NCI-H1694 treated with DMSO at 0.1 percent for 48 hours (cell line): ENCODE data around the gene AKIRIN2.
"Not testable (repeated sequence)": the region's sequence is repeated elsewhere in the genome, so short reads cannot be mapped to it uniquely, and the experiment has no call there.

Experiments
- DNase-seq: peaks from one replicate; lab custom pipeline; 2025; lab: John Stamatoyannopoulos, UW

Gene AKIRIN2

GRCh38 chr6:87687893-87688292 lies 14.1 kb downstream of the AKIRIN2 start:
- not testable (repeated sequence) for DNase-seq

GRCh38 chr6:87687296-87687695 lies 14.7 kb downstream of the AKIRIN2 start:
- DNase-seq, result no peak

DNA sequence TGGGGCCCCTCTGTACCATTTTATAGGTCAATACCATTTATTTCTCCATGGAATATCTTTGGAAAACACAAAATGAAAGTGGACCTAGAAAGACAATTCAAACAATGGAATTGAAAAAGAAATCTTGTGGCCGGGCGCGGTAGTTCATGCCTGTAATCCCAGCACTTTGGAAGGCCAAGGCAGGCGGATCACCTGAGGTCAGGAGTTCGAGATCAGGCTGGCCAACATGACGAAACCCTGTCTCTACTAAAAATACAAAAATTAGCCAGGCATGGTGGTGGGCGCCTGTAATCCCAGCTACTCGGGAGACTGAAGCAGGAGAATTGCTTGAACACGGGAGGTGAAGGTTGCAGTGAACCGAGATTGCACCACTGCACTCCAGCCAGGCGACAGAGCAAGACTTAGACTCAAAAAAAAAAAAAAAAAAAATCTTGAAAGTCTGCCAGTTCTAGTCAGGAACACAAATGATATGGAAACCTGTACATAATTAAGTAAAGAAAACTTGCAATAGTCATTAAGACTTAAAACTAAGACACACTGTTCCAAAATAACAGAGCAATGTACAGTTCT lies 15.3 kb downstream of the AKIRIN2 start:
- not testable (repeated sequence) for DNase-seq

GRCh38 chr6:87684895-87685654 lies 17.0 kb downstream of the AKIRIN2 start:
- DNase-seq, result no peak

GRCh38 chr6:87683890-87684289 lies 18.1 kb downstream of the AKIRIN2 start:
- no peak for DNase-seq

GRCh38 chr6:87682310-87682709 lies 19.7 kb downstream of the AKIRIN2 start:
- DNase-seq, result no peak

- no peak for DNase-seq
Observed at GRCh38 chr6:87675004-87675681, 26.9 kb downstream of the AKIRIN2 start.

DNA sequence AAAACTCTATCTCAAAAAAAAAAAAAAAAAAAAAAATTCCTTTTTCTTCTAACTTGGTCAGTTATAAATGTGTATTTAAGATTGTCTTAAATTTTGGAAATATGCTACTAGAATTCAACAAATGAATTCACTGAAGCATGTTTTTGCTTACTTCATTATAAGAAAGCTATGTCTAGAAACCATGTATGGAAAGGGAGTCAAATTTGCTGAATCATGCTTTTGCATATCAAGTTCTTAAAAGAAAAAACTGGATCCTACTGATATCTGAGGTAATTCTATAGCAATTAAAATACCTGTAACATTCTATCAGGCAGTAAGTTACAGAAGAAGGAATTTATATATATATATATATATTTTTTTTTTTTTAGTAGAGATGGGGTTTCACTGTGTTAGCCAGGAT lies 27.7 kb downstream of the AKIRIN2 start:
- no peak for DNase-seq

GRCh38 chr6:87673237-87673636 lies 28.8 kb downstream of the AKIRIN2 start:
- no peak for DNase-seq

DNA sequence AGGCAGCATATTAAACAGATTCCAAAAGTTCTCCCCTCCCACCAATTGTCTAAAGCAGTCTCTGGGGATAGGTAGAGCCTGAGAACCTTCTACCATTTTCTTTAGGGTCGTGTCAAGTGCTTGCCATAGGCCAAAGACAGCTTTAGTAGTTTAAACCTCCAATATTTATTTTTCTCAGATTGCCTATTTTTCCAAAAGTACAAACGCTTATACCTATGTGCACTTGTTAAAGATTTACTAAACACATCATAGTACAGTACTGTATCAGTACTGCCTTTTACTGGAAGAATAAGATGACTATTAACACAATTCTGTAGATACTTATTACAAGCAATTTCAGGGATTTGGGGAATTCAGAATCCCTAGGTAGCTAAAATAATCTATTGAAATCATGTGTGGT lies 29.4 kb downstream of the AKIRIN2 start:
- no peak for DNase-seq

DNA sequence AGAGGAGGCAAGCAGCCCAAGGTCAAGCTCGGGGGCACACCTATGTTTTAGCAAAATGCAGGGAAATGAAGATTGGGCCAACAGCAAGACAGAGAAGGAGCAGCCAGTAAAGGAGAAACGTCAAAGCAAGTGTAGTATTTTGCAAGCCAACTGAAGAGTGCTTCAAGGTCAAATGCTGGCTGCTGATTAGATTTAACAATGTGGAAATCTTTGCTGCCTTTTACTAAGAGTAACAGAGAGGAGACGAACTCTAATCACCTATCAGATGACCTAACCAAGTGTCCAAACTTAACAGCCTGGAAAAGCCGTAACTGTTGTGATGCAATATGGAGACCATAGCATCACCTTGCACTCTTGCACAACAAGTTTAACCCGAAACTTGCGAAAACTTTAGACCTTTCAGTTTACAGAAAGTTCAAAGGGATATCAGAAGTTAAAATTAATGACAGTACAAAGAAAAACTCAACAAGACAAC lies 30.4 kb downstream of the AKIRIN2 start:
- DNase-seq, result no peak

- DNase-seq, result no peak
Observed at GRCh38 chr6:87670707-87671106, 31.3 kb downstream of the AKIRIN2 start.

DNA sequence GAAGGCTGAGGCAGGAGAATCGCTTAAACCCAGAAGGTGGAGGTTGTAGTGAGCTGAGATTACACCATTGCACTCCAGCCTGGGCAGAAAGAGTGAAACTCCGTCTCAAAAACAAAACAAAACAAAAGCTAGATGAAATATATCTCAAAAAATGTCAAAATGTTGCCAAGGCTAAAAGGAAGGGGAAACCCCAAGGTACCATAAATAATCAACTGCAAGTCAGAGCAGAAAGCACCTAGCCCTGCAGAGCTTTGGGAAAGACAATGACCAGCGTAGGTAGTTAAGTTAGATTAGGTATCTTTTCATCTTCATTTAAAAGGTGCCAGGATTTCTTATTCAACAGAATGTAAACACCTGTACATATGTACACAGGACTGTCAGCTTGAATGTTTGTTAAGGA lies 33.0 kb downstream of the AKIRIN2 start:
- DNase-seq, result no peak

GRCh38 chr6:87668013-87668412 lies 34.0 kb downstream of the AKIRIN2 start:
- DNase-seq, result no peak

DNA sequence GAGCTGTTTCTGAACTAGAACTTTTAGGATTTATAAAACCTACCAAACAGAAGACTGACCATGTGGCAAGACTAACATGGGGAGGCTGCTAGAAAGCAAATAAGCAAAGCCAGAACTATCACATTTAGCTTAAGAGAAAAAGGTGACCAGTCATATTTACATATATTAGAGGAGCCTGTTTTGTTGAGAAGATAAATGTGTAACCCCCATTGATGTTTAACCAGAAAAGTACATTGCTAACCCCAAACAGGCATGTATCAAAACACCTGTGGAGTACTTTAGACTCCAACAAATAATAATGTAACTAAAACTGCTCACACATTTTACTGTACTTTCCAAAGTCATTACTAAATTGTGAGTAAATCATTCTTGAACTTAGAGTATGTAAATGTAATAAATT lies 35.0 kb downstream of the AKIRIN2 start:
- DNase-seq, result no peak

DNA sequence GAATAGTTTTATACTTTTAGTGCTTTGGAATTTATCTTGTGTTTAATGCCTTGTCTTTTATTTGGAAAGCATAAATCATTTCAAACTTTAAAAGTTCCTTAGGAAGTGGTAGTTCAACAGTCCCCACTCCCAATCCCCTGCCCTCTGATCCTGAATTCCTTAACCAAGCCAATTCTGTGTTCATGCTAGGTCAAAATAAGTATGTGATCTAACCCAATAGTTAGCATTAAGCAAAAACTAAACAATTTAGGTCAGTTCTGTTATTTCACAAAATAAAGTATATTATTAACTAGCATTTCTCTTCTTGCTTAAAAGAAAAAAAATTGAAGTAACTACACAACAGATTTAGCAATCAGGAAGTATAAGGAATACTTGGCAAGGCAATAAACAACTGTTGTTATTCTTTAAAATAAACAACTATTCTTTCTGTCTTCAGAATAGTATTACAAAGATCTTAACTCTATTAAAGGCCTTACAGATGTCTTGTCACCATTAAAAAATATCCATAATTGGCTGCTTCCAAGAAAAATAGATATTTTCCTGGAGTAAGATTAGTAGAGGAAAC lies 37.0 kb downstream of the AKIRIN2 start:
- no peak for DNase-seq

DNA sequence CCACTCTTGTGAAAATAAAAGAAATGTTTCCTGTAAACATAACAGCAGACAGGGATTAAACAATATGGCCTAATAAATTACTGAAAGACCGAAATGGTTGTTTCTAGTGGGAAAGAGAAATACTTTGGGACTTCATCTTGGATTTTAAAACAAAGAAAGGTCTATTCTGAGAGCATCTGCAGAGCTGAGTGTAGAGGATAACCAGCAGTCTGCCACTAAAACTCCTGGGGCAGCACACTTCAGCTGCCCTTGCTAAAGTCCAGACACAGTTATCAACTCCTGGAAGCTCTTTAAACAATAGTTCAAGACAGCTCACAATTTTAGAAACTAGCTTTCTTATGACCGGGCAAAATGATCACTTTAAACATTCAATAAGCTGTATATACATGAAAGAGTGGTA lies 38.6 kb downstream of the AKIRIN2 start:
- no peak for DNase-seq

DNA sequence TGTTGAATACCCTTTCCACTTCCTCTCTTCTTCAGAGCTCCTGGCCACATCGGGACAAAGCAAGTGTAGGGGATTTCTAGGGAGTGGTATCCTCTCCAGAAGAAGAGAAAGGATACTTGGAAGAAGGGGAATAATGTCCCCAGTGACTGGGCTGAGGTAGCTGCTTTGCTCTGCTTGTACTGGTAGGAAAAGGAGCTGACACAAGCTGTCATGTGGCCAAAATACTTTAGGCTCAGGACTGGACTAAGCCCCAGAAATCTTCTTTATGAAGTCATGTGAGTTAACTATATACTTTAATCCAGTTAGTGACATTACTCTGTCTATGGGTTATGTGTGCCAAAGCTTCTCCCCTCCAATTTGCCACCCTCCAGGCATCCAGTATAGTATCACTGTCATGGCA lies 40.5 kb downstream of the AKIRIN2 start:
- no peak for DNase-seq

GRCh38 chr6:87661016-87661415 lies 41.0 kb downstream of the AKIRIN2 start:
- no peak for DNase-seq

DNA sequence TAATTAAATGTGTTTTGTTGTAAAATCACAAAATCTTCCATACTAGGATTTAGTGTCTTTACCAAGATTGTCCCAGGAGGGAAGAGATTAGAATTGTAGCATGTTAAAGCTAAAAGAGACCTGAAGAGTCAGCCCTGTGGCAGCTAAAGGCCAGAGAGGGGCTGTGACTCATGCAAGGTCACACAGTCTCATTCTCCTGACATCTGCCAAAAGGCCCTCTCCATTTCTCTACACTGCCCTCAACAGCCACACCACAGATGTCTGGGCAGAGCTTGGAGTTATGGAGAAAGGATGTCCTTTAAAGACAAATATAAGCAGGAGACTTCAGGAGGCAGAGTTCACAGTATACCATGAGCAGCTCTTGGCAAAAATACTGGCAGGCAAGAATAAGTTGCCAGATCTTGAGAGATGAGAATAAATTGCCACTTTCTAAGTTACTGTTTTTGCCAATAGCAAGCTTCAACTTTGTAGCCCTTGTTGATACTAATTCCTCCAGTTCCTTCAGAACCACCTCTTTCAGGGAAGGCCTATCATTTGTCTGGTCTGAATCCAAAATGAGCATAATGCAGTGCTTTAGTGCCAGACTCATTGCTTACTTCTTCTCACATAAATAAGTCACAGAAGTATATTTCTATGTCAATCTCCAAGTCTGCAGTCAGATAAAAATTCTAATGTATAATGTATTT lies 41.7 kb downstream of the AKIRIN2 start:
- no peak for DNase-seq

DNA sequence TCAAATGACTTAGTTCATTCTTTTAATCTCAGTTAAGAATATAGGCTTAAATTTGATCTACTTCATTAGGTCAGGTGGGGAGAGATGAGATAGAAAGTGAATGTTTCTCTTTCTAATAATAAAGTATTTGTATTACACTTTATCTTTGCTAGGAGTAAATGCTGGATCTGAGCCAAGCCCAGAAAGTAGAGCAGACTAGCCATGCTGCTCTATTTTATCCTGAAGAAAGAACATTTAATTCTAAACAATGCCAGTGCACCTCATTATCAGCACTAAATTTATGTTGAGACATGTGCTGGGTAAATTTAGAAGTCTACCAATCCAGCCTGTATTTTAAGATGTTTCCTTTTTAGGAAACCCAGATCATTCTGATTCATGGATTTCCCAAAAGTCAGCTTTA lies 43.5 kb downstream of the AKIRIN2 start:
- no peak for DNase-seq

GRCh38 chr6:87656857-87657256 lies 45.2 kb downstream of the AKIRIN2 start:
- no peak for DNase-seq
